SK-N-SH treated with all-trans-retinoic acid at 6 μM for 48 hours (cell line): ENCODE results near the gene SYCN.

Experiments
- ATAC-seq: fragments of 200-7000 bp; cut with Tn5 transposase; 3 replicates; pipeline ENCODE4 v1.9.1; 2020; ENCODE audit warnings: mild to moderate bottlenecking, moderate library complexity
- BACH2 ChIP-seq: fragments of 250-450 bp; sonication (Bioruptor Pico); IDR thresholded peaks from 2 replicates; pipeline ENCODE4 v1.9.0; 2021; ENCODE audit warnings: mild to moderate bottlenecking, borderline replicate concordance
- CSDC2 ChIP-seq: fragments of 250-450 bp; sonication (Bioruptor Pico); IDR thresholded peaks from 2 replicates; pipeline ENCODE4 v1.5.0; 2020; ENCODE audit warnings: mild to moderate bottlenecking, moderate library complexity
- CSRNP3 ChIP-seq: fragments of 250-450 bp; sonication (Bioruptor Pico); IDR thresholded peaks from 2 replicates; pipeline ENCODE4 v1.5.1; 2021; ENCODE audit warnings: mild to moderate bottlenecking, moderate library complexity
- GLIS3 ChIP-seq: fragments of 250-450 bp; sonication (Bioruptor Pico); IDR thresholded peaks from 2 replicates; pipeline ENCODE4 v1.5.0; 2020; ENCODE audit warnings: mild to moderate bottlenecking, moderate library complexity
- ISL1 ChIP-seq: fragments of 250-450 bp; sonication (Bioruptor Pico); IDR thresholded peaks from 2 replicates; pipeline ENCODE4 v2.1.2; 2022; ENCODE audit warnings: mild to moderate bottlenecking, moderate library complexity
- PPARA ChIP-seq: fragments of 250-450 bp; sonication (Bioruptor Pico); IDR thresholded peaks from 2 replicates; pipeline ENCODE4 v1.5.0; 2020; ENCODE audit warnings: mild to moderate bottlenecking, borderline replicate concordance
- RARB ChIP-seq: fragments of 250-450 bp; sonication (Bioruptor Pico); IDR thresholded peaks from 2 replicates; pipeline ENCODE4 v1.8.0; 2021; ENCODE audit warnings: mild to moderate bottlenecking, moderate library complexity
- SNAI2 ChIP-seq: fragments of 250-450 bp; sonication (Bioruptor Pico); IDR thresholded peaks from 2 replicates; pipeline ENCODE4 v1.5.0; 2020; ENCODE audit warnings: mild to moderate bottlenecking, moderate library complexity
- TCF4 ChIP-seq: fragments of 250-450 bp; sonication (Bioruptor Pico); IDR thresholded peaks from 2 replicates; pipeline ENCODE4 v1.8.0; 2021; ENCODE audit warnings: mild to moderate bottlenecking, moderate library complexity, borderline replicate concordance
- TOX ChIP-seq: fragments of 250-450 bp; sonication (Bioruptor Pico); IDR thresholded peaks from 2 replicates; pipeline ENCODE4 v1.8.0; 2021; ENCODE audit warnings: mild to moderate bottlenecking, moderate library complexity, borderline replicate concordance
- ZC3H10 ChIP-seq: fragments of 250-450 bp; sonication (Bioruptor Pico); IDR thresholded peaks from 2 replicates; pipeline ENCODE4 v1.5.1; 2021; ENCODE audit warnings: mild to moderate bottlenecking, moderate library complexity
- ZFP3 ChIP-seq: fragments of 250-450 bp; sonication (Bioruptor Pico); IDR thresholded peaks from 2 replicates; pipeline ENCODE4 v1.5.0; 2020; ENCODE audit warnings: mild to moderate bottlenecking, moderate library complexity
- ZNF565 ChIP-seq: fragments of 450-650 bp; formaldehyde crosslinking; conservative IDR thresholded peaks from 2 replicates; pipeline ENCODE4 v1.5.0; 2020; ENCODE audit warnings: low read depth, mild to moderate bottlenecking, moderate library complexity
- ZNF8 ChIP-seq: fragments of 450-650 bp; formaldehyde crosslinking; IDR thresholded peaks from 2 replicates; pipeline ENCODE4 v1.5.0; 2020; ENCODE audit warnings: mild to moderate bottlenecking, moderate library complexity
- TF ChIP-seq, protein P1 (sequence below): fragments of 250-450 bp; sonication (Bioruptor Pico); IDR thresholded peaks from 2 replicates; pipeline ENCODE4 v1.8.0; 2020; ENCODE audit warnings: mild to moderate bottlenecking, moderate library complexity, borderline replicate concordance
- TF ChIP-seq, protein P2 (sequence below): fragments of 250-450 bp; sonication (Bioruptor Pico); IDR thresholded peaks from 2 replicates; pipeline ENCODE4 v1.5.0; 2020; ENCODE audit warnings: mild to moderate bottlenecking, moderate library complexity
- TF ChIP-seq, protein P3 (sequence below): fragments of 250-450 bp; sonication (Bioruptor Pico); IDR thresholded peaks from 2 replicates; pipeline ENCODE4 v1.5.1; 2020; ENCODE audit warnings: low read depth, mild to moderate bottlenecking, moderate library complexity
- TF ChIP-seq, protein P4 (sequence below): fragments of 250-450 bp; sonication (Bioruptor Pico); IDR thresholded peaks from 2 replicates; pipeline ENCODE4 v1.8.0; 2021; ENCODE audit warnings: low read depth, mild to moderate bottlenecking, moderate library complexity, borderline replicate concordance

Gene SYCN

DNA sequence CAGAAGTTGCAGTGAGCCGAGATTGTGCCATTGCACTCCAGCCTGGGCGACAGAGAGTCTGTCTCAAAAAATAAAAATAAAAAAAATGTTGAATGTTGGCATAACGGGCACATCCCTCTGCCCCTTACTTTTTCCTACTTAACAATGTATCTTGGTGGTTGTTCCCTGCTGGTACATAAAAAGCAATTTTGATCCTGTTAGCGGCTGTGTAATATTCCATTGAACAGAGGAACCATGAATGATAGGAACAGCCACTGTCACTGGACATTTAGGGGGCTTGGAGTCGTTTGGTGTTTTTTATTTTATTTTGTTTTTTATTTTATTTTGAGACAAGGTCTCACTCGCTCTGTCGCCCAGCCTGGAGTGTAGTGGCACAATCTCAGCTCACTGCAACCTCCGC, 17.7 kb downstream of the SYCN start:
- no peak for TF ChIP-seq GLIS3 (CRISPR knock-in tag)
- TF ChIP-seq, protein P1, sequence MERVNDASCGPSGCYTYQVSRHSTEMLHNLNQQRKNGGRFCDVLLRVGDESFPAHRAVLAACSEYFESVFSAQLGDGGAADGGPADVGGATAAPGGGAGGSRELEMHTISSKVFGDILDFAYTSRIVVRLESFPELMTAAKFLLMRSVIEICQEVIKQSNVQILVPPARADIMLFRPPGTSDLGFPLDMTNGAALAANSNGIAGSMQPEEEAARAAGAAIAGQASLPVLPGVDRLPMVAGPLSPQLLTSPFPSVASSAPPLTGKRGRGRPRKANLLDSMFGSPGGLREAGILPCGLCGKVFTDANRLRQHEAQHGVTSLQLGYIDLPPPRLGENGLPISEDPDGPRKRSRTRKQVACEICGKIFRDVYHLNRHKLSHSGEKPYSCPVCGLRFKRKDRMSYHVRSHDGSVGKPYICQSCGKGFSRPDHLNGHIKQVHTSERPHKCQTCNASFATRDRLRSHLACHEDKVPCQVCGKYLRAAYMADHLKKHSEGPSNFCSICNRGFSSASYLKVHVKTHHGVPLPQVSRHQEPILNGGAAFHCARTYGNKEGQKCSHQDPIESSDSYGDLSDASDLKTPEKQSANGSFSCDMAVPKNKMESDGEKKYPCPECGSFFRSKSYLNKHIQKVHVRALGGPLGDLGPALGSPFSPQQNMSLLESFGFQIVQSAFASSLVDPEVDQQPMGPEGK = no peak
- no peak for TF ChIP-seq TOX (CRISPR knock-in tag)
- no peak for TF ChIP-seq PPARA (CRISPR knock-in tag)
- TF ChIP-seq TCF4 (CRISPR knock-in tag) = no peak
- no peak for TF ChIP-seq ZC3H10 (CRISPR knock-in tag)
- TF ChIP-seq CSDC2 (CRISPR knock-in tag) = no peak
- TF ChIP-seq ISL1 = no peak
- TF ChIP-seq, protein P2, sequence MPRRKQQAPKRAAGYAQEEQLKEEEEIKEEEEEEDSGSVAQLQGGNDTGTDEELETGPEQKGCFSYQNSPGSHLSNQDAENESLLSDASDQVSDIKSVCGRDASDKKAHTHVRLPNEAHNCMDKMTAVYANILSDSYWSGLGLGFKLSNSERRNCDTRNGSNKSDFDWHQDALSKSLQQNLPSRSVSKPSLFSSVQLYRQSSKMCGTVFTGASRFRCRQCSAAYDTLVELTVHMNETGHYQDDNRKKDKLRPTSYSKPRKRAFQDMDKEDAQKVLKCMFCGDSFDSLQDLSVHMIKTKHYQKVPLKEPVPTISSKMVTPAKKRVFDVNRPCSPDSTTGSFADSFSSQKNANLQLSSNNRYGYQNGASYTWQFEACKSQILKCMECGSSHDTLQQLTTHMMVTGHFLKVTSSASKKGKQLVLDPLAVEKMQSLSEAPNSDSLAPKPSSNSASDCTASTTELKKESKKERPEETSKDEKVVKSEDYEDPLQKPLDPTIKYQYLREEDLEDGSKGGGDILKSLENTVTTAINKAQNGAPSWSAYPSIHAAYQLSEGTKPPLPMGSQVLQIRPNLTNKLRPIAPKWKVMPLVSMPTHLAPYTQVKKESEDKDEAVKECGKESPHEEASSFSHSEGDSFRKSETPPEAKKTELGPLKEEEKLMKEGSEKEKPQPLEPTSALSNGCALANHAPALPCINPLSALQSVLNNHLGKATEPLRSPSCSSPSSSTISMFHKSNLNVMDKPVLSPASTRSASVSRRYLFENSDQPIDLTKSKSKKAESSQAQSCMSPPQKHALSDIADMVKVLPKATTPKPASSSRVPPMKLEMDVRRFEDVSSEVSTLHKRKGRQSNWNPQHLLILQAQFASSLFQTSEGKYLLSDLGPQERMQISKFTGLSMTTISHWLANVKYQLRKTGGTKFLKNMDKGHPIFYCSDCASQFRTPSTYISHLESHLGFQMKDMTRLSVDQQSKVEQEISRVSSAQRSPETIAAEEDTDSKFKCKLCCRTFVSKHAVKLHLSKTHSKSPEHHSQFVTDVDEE = no peak
- TF ChIP-seq ZNF565 (CRISPR knock-in tag) = no peak
- TF ChIP-seq, protein P3, sequence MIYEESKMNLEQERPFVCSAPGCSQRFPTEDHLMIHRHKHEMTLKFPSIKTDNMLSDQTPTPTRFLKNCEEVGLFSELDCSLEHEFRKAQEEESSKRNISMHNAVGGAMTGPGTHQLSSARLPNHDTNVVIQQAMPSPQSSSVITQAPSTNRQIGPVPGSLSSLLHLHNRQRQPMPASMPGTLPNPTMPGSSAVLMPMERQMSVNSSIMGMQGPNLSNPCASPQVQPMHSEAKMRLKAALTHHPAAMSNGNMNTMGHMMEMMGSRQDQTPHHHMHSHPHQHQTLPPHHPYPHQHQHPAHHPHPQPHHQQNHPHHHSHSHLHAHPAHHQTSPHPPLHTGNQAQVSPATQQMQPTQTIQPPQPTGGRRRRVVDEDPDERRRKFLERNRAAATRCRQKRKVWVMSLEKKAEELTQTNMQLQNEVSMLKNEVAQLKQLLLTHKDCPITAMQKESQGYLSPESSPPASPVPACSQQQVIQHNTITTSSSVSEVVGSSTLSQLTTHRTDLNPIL = no peak
- TF ChIP-seq CSRNP3 (CRISPR knock-in tag) = no peak
- ATAC-seq = no peak

DNA sequence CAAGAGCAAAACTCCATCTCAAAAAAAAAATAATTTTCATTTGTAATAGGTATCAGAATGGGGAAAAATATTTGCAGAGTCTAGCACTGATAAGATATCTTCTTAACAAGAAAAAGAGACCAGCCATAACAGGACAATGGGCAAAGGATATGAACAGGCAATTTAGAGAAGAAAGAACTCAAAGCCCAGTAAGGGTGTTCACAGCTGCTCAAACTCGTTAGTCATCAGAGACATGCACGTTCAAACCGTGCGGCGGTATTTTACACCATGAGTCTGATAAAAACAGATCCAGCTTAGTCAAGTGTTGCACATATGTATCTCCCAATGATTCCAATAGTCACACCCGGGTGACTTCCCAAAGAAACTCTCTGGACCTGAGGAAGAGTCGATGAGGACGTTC, 21.0 kb downstream of the SYCN start:
- TF ChIP-seq SNAI2 (CRISPR knock-in tag) = no peak
- TF ChIP-seq PPARA (CRISPR knock-in tag) = no peak
- TF ChIP-seq ZFP3 (CRISPR knock-in tag) = no peak
- no peak for TF ChIP-seq BACH2 (CRISPR knock-in tag)
- TF ChIP-seq, protein P1 = no peak
- TF ChIP-seq ZC3H10 (CRISPR knock-in tag) = no peak
- TF ChIP-seq, protein P4, sequence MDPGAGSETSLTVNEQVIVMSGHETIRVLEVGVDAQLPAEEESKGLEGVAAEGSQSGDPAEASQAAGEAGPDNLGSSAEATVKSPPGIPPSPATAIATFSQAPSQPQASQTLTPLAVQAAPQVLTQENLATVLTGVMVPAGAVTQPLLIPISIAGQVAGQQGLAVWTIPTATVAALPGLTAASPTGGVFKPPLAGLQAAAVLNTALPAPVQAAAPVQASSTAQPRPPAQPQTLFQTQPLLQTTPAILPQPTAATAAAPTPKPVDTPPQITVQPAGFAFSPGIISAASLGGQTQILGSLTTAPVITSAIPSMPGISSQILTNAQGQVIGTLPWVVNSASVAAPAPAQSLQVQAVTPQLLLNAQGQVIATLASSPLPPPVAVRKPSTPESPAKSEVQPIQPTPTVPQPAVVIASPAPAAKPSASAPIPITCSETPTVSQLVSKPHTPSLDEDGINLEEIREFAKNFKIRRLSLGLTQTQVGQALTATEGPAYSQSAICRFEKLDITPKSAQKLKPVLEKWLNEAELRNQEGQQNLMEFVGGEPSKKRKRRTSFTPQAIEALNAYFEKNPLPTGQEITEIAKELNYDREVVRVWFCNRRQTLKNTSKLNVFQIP (CRISPR knock-in tag) = no peak
- TF ChIP-seq TCF4 (CRISPR knock-in tag) = no peak
- TF ChIP-seq ZNF8 (CRISPR knock-in tag) = no peak
- TF ChIP-seq GLIS3 (CRISPR knock-in tag) = no peak
- no peak for TF ChIP-seq RARB (CRISPR knock-in tag)
- TF ChIP-seq, protein P3 = no peak
- TF ChIP-seq CSDC2 (CRISPR knock-in tag) = no peak
- no peak for ATAC-seq
